Measurements from ENCODE around the gene KIF6. TPM values are rescaled to one million over a fixed set of nuclear protein-coding genes. Genes with fewer than 3 reads are reported as not detected.

Gene KIF6
- total RNA-seq, 1 experiment from 2014 or later: not detected

GRCh38 chr6:39615622-39616021, 109.6 kb downstream of the KIF6 start:
- no peaks in the 10 kb centered on the region for H3K36me3 ChIP-seq (ENCODE audit: control insufficient read depth in 1 of 2, insufficient read depth in 2 of 2, low read length in 2 of 2)
- DNase-seq (ENCODE audit: low read depth, low spot score): no peak
- no peaks in the 10 kb centered on the region for H4K20me1 ChIP-seq (ENCODE audit: insufficient read depth)
- H3K4me3 ChIP-seq (replicated peaks in 1 of 2; ENCODE audit: low read depth in 1 of 2, low read length in 2 of 2): no peak overlapping the region
- H2AFZ ChIP-seq (ENCODE audit: low read depth, low read length, poor library complexity, severe bottlenecking): no peak overlapping the region
- no peaks in the 10 kb centered on the region for H3K4me1 ChIP-seq (ENCODE audit: control insufficient read depth in 1 of 2, insufficient read depth in 2 of 2, low read length in 2 of 2)
- H3K27me3 ChIP-seq (ENCODE audit: insufficient read depth, low read length): peaks cover 28% of the 10 kb centered on the region
- H3K4me2 ChIP-seq (ENCODE audit: low read length): no peak overlapping the region
- POLR2A ChIA-PET: no interaction called here
- RAD21 ChIA-PET (ENCODE audit: low non-redundant PET in 1 of 2, low total read pairs in 2 of 2, uncharacterized antibody in 2 of 2, unreplicated experiment in 2 of 2): no interaction called here
- no peaks in the 10 kb centered on the region for H3K9me2 ChIP-seq (ENCODE audit: insufficient read depth)
- ATAC-seq: no peak
- H3K79me2 ChIP-seq (ENCODE audit: insufficient read depth, low read length): no peaks in the 10 kb centered on the region
- H3K9ac ChIP-seq (ENCODE audit: low read length): no peak overlapping the region
- TF ChIP-seq SIN3A (IDR thresholded peaks at IDR 0.05; ENCODE audit: low read depth) (no peak), YY1 (IDR thresholded peaks at IDR 0.05; ENCODE audit: extremely low read depth, insufficient replicate concordance, low read depth, low read length) (no peak), SRF (IDR thresholded peaks at IDR 0.05; ENCODE audit: low read depth) (no peak), MAX (IDR thresholded peaks at IDR 0.05) (no peak), EGR1 (IDR thresholded peaks at IDR 0.05; ENCODE audit: low read depth) (no peak), REST (IDR thresholded peaks at IDR 0.05; ENCODE audit: low read depth) (no peak)
- CTCF ChIA-PET: no interaction called here
- no peak overlapping the region for H3K27ac ChIP-seq (ENCODE audit: low read depth, low read length)
- intact Hi-C loops (cut with micrococcal nuclease): no loop called here
- H3K9me3 ChIP-seq (ENCODE audit: control insufficient read depth in 1 of 2, insufficient read depth in 1 of 2, low read depth in 1 of 2, low read length in 2 of 2): no peaks in the 10 kb centered on the region
- no TSS peak for BruUV-seq (replicated peaks)

- H3K4me3 ChIP-seq (replicated peaks in 1 of 2; ENCODE audit: low read depth in 1 of 2, low read length in 2 of 2): no peak overlapping the region
- TF ChIP-seq RAD21 (IDR thresholded peaks at IDR 0.05; ENCODE audit: low read depth): no peak
- no peak for TF ChIP-seq EZH2 (IDR thresholded peaks at IDR 0.05)
- TF ChIP-seq POLR2A (IDR thresholded peaks at IDR 0.05; ENCODE audit: borderline replicate concordance, extremely low read depth, insufficient read depth, insufficient read length): no peak
- no peak for TF ChIP-seq SIN3A (IDR thresholded peaks at IDR 0.05; ENCODE audit: low read depth)
- TF ChIP-seq ATF3 (IDR thresholded peaks at IDR 0.05): no peak
- TF ChIP-seq YY1 (IDR thresholded peaks at IDR 0.05; ENCODE audit: extremely low read depth, insufficient replicate concordance, low read depth, low read length): no peak
- no peak for TF ChIP-seq POLR2AphosphoS5 (IDR thresholded peaks at IDR 0.05; ENCODE audit: low read depth, low read length)
- TF ChIP-seq TCF7L2 (IDR thresholded peaks at IDR 0.05; ENCODE audit: borderline replicate concordance, extremely low read depth, insufficient read depth, insufficient read length): no peak
- no peak for TF ChIP-seq CBX3 (IDR thresholded peaks at IDR 0.05; ENCODE audit: low read depth)
- DNase-seq (ENCODE audit: low read depth, low spot score): no peak
- no TSS peak for BruUV-seq (replicated peaks)
- H3K27ac ChIP-seq (ENCODE audit: low read depth, low read length): no peak overlapping the region
- POLR2A ChIA-PET: no interaction called here
- ATAC-seq: no peak
- no peaks in the 10 kb centered on the region for H3K4me1 ChIP-seq (ENCODE audit: control insufficient read depth in 1 of 2, insufficient read depth in 2 of 2, low read length in 2 of 2)
- no peaks in the 10 kb centered on the region for H4K20me1 ChIP-seq (ENCODE audit: insufficient read depth)
- no peak overlapping the region for H2AFZ ChIP-seq (ENCODE audit: low read depth, low read length, poor library complexity, severe bottlenecking)
- intact Hi-C loops (cut with micrococcal nuclease): no loop called here
- peaks cover 30% of the 10 kb centered on the region for H3K27me3 ChIP-seq (ENCODE audit: insufficient read depth, low read length)
- H3K9ac ChIP-seq (ENCODE audit: low read length): no peak overlapping the region
- CTCF ChIA-PET: no interaction called here
- RAD21 ChIA-PET (ENCODE audit: low non-redundant PET in 1 of 2, low total read pairs in 2 of 2, uncharacterized antibody in 2 of 2, unreplicated experiment in 2 of 2): no interaction called here
- no peaks in the 10 kb centered on the region for H3K9me2 ChIP-seq (ENCODE audit: insufficient read depth)
- H3K9me3 ChIP-seq (ENCODE audit: control insufficient read depth in 1 of 2, insufficient read depth in 1 of 2, low read depth in 1 of 2, low read length in 2 of 2): no peaks in the 10 kb centered on the region
- no peaks in the 10 kb centered on the region for H3K36me3 ChIP-seq (ENCODE audit: control insufficient read depth in 1 of 2, insufficient read depth in 2 of 2, low read length in 2 of 2)
- H3K79me2 ChIP-seq (ENCODE audit: insufficient read depth, low read length): no peaks in the 10 kb centered on the region
- H3K4me2 ChIP-seq (ENCODE audit: low read length): no peak overlapping the region
These were observed 110.7 kb downstream of the KIF6 start for GRCh38 chr6:39614393-39614950.
